IMR-90 (cell line): Measurements from ENCODE around the gene NUDT7. TPM values are rescaled to one million over a fixed set of nuclear protein-coding genes. Genes with fewer than 3 reads are reported as not detected.

Experiments
- ATAC-seq: fragments of 200-7000 bp; cut with Tn5 transposase; 2 replicates; pipeline ENCODE4 v1.9.1; 2020; ENCODE audit warnings: low read depth, mild to moderate bottlenecking, moderate library complexity
- BruUV-seq: library from RNA; stranded (reverse); fragments of 400-500 nt; replicated peaks from 2 replicates; lab custom pipeline; 2021; lab: Mats Ljungman, UMichigan
- CTCF ChIA-PET: fragments of 300-600 bp; formaldehyde crosslinking; extraction: SDS; loops from one replicate; lab custom pipeline; 2021; ENCODE audit warnings: antibody characterized with exemption; lab: Yijun Ruan, JAX
- POLR2A ChIA-PET: fragments of 300-600 bp; sonication (Branson Sonifier 250); formaldehyde crosslinking; loops from one replicate; lab custom pipeline; 2022; ENCODE audit warnings: antibody characterized with exemption; ENCODE audit not compliant: unreplicated experiment; lab: Charles Lee
- DNase-seq: peaks from one replicate; pipeline ENCODE4 v3.0.0; 2013
- H2AFZ ChIP-seq: replicated peaks from 2 replicates; pipeline ENCODE3; 2013; ENCODE audit warnings: low read length, mild to moderate bottlenecking; ENCODE audit not compliant: poor library complexity
- H2AK5ac ChIP-seq: 2 replicates; pipeline ENCODE4 v1.6.1; 2013; ENCODE audit warnings: low read depth, low read length, inconsistent platforms
- H2AK9ac ChIP-seq: replicated peaks from 2 replicates; pipeline ENCODE3; 2013; ENCODE audit warnings: mild to moderate bottlenecking, low read depth, low read length, moderate library complexity; ENCODE audit not compliant: poor library complexity
- H2BK120ac ChIP-seq: 2 replicates; pipeline ENCODE4 v1.6.1; 2013; ENCODE audit warnings: low read depth, low read length, inconsistent platforms
- H2BK15ac ChIP-seq: 3 replicates; pipeline ENCODE4 v1.6.1; 2013; ENCODE audit warnings: low read depth, low read length, inconsistent platforms
- H2BK20ac ChIP-seq: 2 replicates; pipeline ENCODE4 v1.6.1; 2013; ENCODE audit warnings: low read depth, mild to moderate bottlenecking, inconsistent platforms, low read length, moderate library complexity
- H2BK5ac ChIP-seq: 2 replicates; pipeline ENCODE4 v1.6.1; 2013; ENCODE audit warnings: mild to moderate bottlenecking, low read depth, low read length, inconsistent platforms; ENCODE audit not compliant: poor library complexity, severe bottlenecking
- H3K14ac ChIP-seq: replicated peaks from 2 replicates; pipeline ENCODE4 v1.6.1; 2013; ENCODE audit warnings: low read depth, low read length, inconsistent platforms
- H3K18ac ChIP-seq: 2 replicates; pipeline ENCODE4 v1.6.1; 2013; ENCODE audit warnings: low read depth, low read length, control low read depth
- H3K23ac ChIP-seq: 2 replicates; pipeline ENCODE4 v1.6.1; 2013; ENCODE audit warnings: low read depth, low read length, inconsistent platforms
- H3K27ac ChIP-seq: 2 replicates; pipeline ENCODE4 v1.5.1; 2013; ENCODE audit warnings: mild to moderate bottlenecking, control low read depth, low read length; ENCODE audit not compliant: insufficient read depth
- H3K27me3 ChIP-seq: 2 replicates; pipeline ENCODE4 v1.6.1; 2013; ENCODE audit warnings: low read length; ENCODE audit not compliant: control insufficient read depth, insufficient read depth
- H3K36me3 ChIP-seq: 2 replicates; pipeline ENCODE4 v1.6.1; 2013; ENCODE audit warnings: low read length, mixed read lengths; ENCODE audit not compliant: control insufficient read depth, insufficient read depth
- H3K4ac ChIP-seq: 2 replicates; pipeline ENCODE4 v1.6.1; 2013; ENCODE audit warnings: low read depth, low read length, inconsistent platforms
- H3K4me1 ChIP-seq: 2 replicates; pipeline ENCODE4 v1.6.1; 2013; ENCODE audit warnings: low read length, mixed read lengths; ENCODE audit not compliant: control insufficient read depth, insufficient read depth
- H3K4me2 ChIP-seq: 2 replicates; pipeline ENCODE4 v1.6.1; 2013; ENCODE audit warnings: low read depth, mild to moderate bottlenecking, control low read depth, low read length, moderate library complexity
- H3K4me3 ChIP-seq: 2 replicates; pipeline ENCODE4 v1.5.1; 2013; ENCODE audit warnings: low read depth, mild to moderate bottlenecking, control low read depth, low read length, moderate library complexity; ENCODE audit not compliant: insufficient read depth
- H3K56ac ChIP-seq: 2 replicates; pipeline ENCODE4 v1.6.1; 2013; ENCODE audit warnings: low read length, inconsistent platforms; ENCODE audit not compliant: insufficient read depth; ENCODE audit errors: extremely low read depth
- H3K79me1 ChIP-seq, 2 experiments: 2 replicates each; pipeline ENCODE4 v1.6.1; 2013; ENCODE audit warnings: low read length in 2 of 2, inconsistent platforms in 1 of 2, low read depth in 1 of 2
- H3K9ac ChIP-seq: 2 replicates; pipeline ENCODE4 v1.6.1; 2013; ENCODE audit warnings: low read depth, low read length, control low read depth
- H3K9me1 ChIP-seq: 2 replicates; pipeline ENCODE4 v1.6.1; 2013; ENCODE audit warnings: low read length, inconsistent platforms; ENCODE audit not compliant: insufficient read depth
- H3K9me3 ChIP-seq: 2 replicates; pipeline ENCODE4 v1.6.1; 2013; ENCODE audit warnings: low read length; ENCODE audit not compliant: control insufficient read depth, insufficient read depth
- H4K20me1 ChIP-seq: 2 replicates; pipeline ENCODE4 v1.6.1; 2013; ENCODE audit warnings: low read length, inconsistent platforms; ENCODE audit not compliant: insufficient read depth
- H4K5ac ChIP-seq: 2 replicates; pipeline ENCODE4 v1.6.1; 2013; ENCODE audit warnings: mild to moderate bottlenecking, low read depth, low read length, control low read depth
- H4K8ac ChIP-seq, 2 experiments: 2 replicates each; pipeline ENCODE4 v1.6.1; 2013; ENCODE audit warnings: low read depth in 2 of 2, low read length in 2 of 2, control low read depth in 1 of 2, inconsistent platforms in 1 of 2
- H4K91ac ChIP-seq: 2 replicates; pipeline ENCODE4 v1.6.1; 2013; ENCODE audit warnings: low read depth, low read length, inconsistent platforms; ENCODE audit not compliant: insufficient read depth
- BHLHE40 ChIP-seq: fragments of 150-350 bp; IDR thresholded peaks from 2 replicates; pipeline ENCODE4 v1.6.1; 2016; ENCODE audit warnings: mild to moderate bottlenecking, low read depth, low read length
- CEBPB ChIP-seq: IDR thresholded peaks from 2 replicates; pipeline ENCODE4 v1.6.1; 2012; ENCODE audit warnings: low read depth, low read length, improper control_type of control experiment
- CHD1 ChIP-seq: IDR thresholded peaks from 2 replicates; pipeline ENCODE4 v1.6.1; 2012; ENCODE audit warnings: low read depth, low read length, improper control_type of control experiment
- FOS ChIP-seq: fragments of 150-350 bp; IDR thresholded peaks from 2 replicates; pipeline ENCODE4 v1.6.1; 2016; ENCODE audit warnings: low read depth, low read length
- MAFK ChIP-seq: IDR thresholded peaks from 2 replicates; pipeline ENCODE4 v1.6.1; 2012; ENCODE audit warnings: low read depth, low read length, improper control_type of control experiment
- MAZ ChIP-seq: IDR thresholded peaks from 2 replicates; pipeline ENCODE4 v1.6.1; 2012; ENCODE audit warnings: low read depth, mild to moderate bottlenecking, low read length, improper control_type of control experiment, moderate library complexity, borderline replicate concordance
- MXI1 ChIP-seq: IDR thresholded peaks from 2 replicates; pipeline ENCODE4 v1.6.1; 2012; ENCODE audit warnings: low read depth, mild to moderate bottlenecking, low read length, moderate library complexity, borderline replicate concordance
- NFE2L2 ChIP-seq: fragments of 150-350 bp; IDR thresholded peaks from 2 replicates; pipeline ENCODE4 v1.6.1; 2016; ENCODE audit warnings: low read depth, mild to moderate bottlenecking, low read length
- POLR2A ChIP-seq: IDR thresholded peaks from 2 replicates; pipeline ENCODE4 v1.6.1; 2012; ENCODE audit warnings: mild to moderate bottlenecking, low read depth, low read length
- RAD21 ChIP-seq: IDR thresholded peaks from 2 replicates; pipeline ENCODE4 v1.6.1; 2012; ENCODE audit warnings: low read length, improper control_type of control experiment
- RCOR1 ChIP-seq: IDR thresholded peaks from 2 replicates; pipeline ENCODE4 v1.6.1; 2012; ENCODE audit warnings: mild to moderate bottlenecking, low read length, improper control_type of control experiment; ENCODE audit not compliant: insufficient replicate concordance
- RFX5 ChIP-seq: IDR thresholded peaks from 2 replicates; pipeline ENCODE4 v1.8.0; 2012; ENCODE audit warnings: low read depth, mild to moderate bottlenecking, low read length, moderate library complexity
- SMC3 ChIP-seq: fragments of 150-350 bp; IDR thresholded peaks from 2 replicates; pipeline ENCODE4 v1.6.1; 2016; ENCODE audit warnings: low read depth, mild to moderate bottlenecking, antibody characterized with exemption, low read length, moderate library complexity
- WGBS, 2 experiments: methylation state at CpG; one replicate each; pipeline versions ENCODE4 v1.1.5 to v1.1.7; 2013; ENCODE audit warnings: missing lambda C conversion rate in 2 of 2; ENCODE audit not compliant: insufficient read length in 1 of 2; ENCODE audit errors: extremely low coverage in 2 of 2; 5-methylcytosine and 5-hydroxymethylcytosine counted together
- dilution Hi-C: fragments of 300-500 bp; cut with HindIII; formaldehyde crosslinking; loops from one replicate; pipeline ENCODE4 v1.14.3; 2018; ENCODE audit warnings: low sequenced_read_pairs; ENCODE audit not compliant: unreplicated experiment
- in situ Hi-C: fragments of 300-500 bp; cut with MboI; formaldehyde crosslinking; loops from 3 replicates; pipeline ENCODE4 v1.14.3; 2019; ENCODE audit warnings: low sequenced_read_pairs, inconsistent platforms, mixed read lengths
- intact Hi-C: fragments of 100-400 bp; cut with micrococcal nuclease; formaldehyde crosslinking; loops from 2 replicates; pipeline ENCODE4 v1.10.0; 2022
- polyA plus RNA-seq, 3 experiments: library from polyadenylated mRNA; depleted of rRNA; stranded (reverse); fragments of >200 nt; gene quantifications; 2 replicates each; pipeline ENCODE4 v1.2.3, GENCODE V29; 2012; ENCODE audit warnings: low replicate concordance in 1 of 3
- total RNA-seq: library from RNA; depleted of rRNA; stranded (reverse); fragments of >200 nt; gene quantifications from 2 replicates; pipeline ENCODE4 v1.2.3, GENCODE V29; 2012
- TF ChIP-seq, protein P1 (sequence below): fragments of 150-350 bp; IDR thresholded peaks from 2 replicates; pipeline ENCODE4 v1.6.1; 2017; ENCODE audit warnings: mild to moderate bottlenecking, antibody characterized with exemption, low read length, low read depth
- TF ChIP-seq, protein P2 (sequence below): conservative IDR thresholded peaks from 2 replicates; pipeline ENCODE4 v1.5.1; 2012; ENCODE audit warnings: mild to moderate bottlenecking, low read depth, low read length, improper control_type of control experiment
- TF ChIP-seq, protein P3 (sequence below): fragments of 150-350 bp; IDR thresholded peaks from 2 replicates; pipeline ENCODE4 v1.6.1; 2016; ENCODE audit warnings: low read depth, mild to moderate bottlenecking, low read length, moderate library complexity, borderline replicate concordance

NUDT7 gene
- total and polyA plus RNA-seq, 2 of the 4 experiments (the other 2 are of a cell fraction), result 4.3 to 6.2 TPM

GRCh38 chr16:77686385-77686784 lies 35.9 kb upstream of the NUDT7 start:
- Histone ChIP-seq H3K27me3 (peaks cover 42% of the 10 kb centered on the region), H2BK20ac (no peak overlapping the region), H3K14ac (no peak overlapping the region), H3K9me1 (no peaks in the 10 kb centered on the region), H3K23ac (no peak overlapping the region), H2AK5ac (no peak overlapping the region), H3K4ac (no peak overlapping the region), H4K91ac (no peak overlapping the region), H3K4me1 (no peaks in the 10 kb centered on the region), H3K18ac (no peak overlapping the region), H3K9ac (no peak overlapping the region), H3K36me3 (no peaks in the 10 kb centered on the region), H4K5ac (no peak overlapping the region), H2BK120ac (no peak overlapping the region), H4K8ac (no peak overlapping the region), H2BK5ac (no peak overlapping the region), H3K56ac (no peak overlapping the region), H3K9me3 (no peaks in the 10 kb centered on the region), H2AK9ac (no peak overlapping the region), H2BK15ac (no peak overlapping the region), H3K4me3 (no peak overlapping the region), H2AFZ (no peak overlapping the region), H4K20me1 (no peaks in the 10 kb centered on the region), H3K27ac (no peak overlapping the region), H3K4me2 (no peak overlapping the region), H3K79me1 (no peaks in the 10 kb centered on the region)
- intact Hi-C loops (no loop called here), in situ Hi-C loops (no loop called here), dilution Hi-C loops (no loop called here)
- POLR2A ChIA-PET, result no interaction called here
- no peak for DNase-seq
- BruUV-seq, result no TSS peak
- CTCF ChIA-PET, result no interaction called here
- ATAC-seq, result no peak
- TF ChIP-seq FOS (no peak), POLR2A (no peak), MAFK (no peak), MXI1 (no peak), RAD21 (no peak), CEBPB (no peak), SMC3 (no peak), BHLHE40 (no peak), RCOR1 (no peak), CHD1 (no peak), NFE2L2 (no peak), MAZ (no peak), RFX5 (no peak)
- TF ChIP-seq, protein P1, sequence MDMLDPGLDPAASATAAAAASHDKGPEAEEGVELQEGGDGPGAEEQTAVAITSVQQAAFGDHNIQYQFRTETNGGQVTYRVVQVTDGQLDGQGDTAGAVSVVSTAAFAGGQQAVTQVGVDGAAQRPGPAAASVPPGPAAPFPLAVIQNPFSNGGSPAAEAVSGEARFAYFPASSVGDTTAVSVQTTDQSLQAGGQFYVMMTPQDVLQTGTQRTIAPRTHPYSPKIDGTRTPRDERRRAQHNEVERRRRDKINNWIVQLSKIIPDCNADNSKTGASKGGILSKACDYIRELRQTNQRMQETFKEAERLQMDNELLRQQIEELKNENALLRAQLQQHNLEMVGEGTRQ, result no peak
- TF ChIP-seq, protein P2, sequence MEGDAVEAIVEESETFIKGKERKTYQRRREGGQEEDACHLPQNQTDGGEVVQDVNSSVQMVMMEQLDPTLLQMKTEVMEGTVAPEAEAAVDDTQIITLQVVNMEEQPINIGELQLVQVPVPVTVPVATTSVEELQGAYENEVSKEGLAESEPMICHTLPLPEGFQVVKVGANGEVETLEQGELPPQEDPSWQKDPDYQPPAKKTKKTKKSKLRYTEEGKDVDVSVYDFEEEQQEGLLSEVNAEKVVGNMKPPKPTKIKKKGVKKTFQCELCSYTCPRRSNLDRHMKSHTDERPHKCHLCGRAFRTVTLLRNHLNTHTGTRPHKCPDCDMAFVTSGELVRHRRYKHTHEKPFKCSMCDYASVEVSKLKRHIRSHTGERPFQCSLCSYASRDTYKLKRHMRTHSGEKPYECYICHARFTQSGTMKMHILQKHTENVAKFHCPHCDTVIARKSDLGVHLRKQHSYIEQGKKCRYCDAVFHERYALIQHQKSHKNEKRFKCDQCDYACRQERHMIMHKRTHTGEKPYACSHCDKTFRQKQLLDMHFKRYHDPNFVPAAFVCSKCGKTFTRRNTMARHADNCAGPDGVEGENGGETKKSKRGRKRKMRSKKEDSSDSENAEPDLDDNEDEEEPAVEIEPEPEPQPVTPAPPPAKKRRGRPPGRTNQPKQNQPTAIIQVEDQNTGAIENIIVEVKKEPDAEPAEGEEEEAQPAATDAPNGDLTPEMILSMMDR, result no peak
- TF ChIP-seq, protein P3, sequence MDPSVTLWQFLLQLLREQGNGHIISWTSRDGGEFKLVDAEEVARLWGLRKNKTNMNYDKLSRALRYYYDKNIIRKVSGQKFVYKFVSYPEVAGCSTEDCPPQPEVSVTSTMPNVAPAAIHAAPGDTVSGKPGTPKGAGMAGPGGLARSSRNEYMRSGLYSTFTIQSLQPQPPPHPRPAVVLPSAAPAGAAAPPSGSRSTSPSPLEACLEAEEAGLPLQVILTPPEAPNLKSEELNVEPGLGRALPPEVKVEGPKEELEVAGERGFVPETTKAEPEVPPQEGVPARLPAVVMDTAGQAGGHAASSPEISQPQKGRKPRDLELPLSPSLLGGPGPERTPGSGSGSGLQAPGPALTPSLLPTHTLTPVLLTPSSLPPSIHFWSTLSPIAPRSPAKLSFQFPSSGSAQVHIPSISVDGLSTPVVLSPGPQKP, result no peak
- no CpG with 5 or more reads among the region's 4 CpGs for WGBS, 2 experiments
